GM21528 (cell line): ENCODE measurements around the gene SPATA25.

Source experiments
- ATAC-seq: cut with Tn5 transposase; IDR thresholded peaks from one replicate; pipeline ENCODE4 v1.9.1; 2021; ENCODE audit warnings: mild to moderate bottlenecking, moderate library complexity; ENCODE audit not compliant: unreplicated experiment, low FRiP score

The SPATA25 gene

GRCh38 chr20:45842169-45842812, 45.1 kb downstream of the SPATA25 start:
- no peak for ATAC-seq

DNA sequence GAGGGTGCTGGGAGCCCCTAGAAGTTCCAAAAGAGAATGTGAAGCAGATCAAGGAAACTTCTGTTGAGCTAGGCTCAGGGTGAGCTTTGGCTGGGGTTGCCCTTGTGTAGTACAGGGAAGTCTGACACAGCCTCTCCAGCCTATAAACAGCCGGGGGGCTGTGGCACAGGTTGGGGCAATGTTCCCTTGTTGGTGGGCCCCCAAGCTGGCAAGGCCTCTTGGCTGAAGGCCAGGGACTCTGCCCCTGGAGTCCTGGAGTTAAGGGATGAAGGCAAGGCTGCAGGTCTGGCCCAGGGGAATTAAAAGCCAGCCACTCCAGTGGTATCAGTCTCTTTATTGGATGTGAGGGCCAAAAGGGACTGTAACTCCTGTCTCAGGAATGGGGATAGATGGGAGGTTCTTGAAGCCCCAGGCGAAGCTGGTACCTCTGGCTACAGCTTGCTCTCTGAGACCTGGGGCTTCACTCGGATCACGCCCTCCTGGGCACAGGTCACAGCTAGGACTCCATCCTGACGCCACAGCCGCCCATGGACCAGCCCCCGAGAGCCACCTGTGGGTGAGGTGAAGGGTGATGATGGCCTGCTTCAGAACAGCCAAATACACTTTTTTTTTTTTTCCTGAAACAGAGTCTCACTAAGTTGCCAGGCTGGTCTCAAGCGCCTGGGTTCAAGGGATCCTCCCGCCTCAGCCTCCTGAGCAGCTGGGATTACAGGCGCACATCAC, 45.9 kb downstream of the SPATA25 start:
- ATAC-seq: no peak

DNA sequence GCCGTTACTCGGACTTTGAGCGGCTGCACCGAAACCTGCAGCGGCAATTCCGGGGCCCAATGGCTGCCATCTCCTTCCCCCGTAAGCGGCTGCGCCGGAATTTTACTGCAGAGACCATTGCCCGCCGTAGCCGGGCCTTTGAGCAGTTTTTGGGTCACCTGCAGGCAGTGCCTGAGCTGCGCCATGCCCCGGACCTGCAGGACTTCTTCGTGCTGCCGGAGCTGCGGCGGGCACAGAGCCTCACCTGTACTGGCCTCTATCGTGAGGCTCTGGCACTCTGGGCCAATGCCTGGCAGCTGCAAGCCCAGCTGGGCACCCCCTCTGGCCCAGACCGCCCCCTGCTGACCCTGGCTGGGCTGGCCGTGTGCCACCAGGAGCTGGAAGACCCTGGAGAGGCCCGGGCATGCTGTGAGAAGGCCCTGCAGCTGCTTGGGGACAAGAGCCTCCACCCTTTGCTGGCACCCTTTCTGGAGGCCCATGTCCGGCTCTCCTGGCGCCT, 46.7 kb downstream of the SPATA25 start:
- no peak for ATAC-seq

DNA sequence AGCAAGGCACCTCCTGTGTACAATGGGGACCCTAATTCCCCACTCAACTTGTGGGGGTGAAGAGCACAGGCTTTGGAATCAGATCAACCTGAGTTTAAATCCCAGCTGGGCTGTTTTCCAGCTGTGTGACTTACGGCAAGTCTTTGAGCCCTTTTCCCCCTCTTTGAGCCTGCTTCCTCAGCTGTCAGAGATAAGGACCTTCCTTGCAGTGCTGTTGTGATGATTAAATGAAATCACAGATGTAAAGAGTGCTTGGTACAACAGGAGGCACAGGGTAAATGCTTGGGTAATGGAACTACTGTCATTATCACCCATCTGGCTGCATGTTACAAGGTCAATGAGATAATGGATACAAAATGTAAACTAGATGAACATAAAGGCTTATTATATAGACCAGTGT, 50.6 kb downstream of the SPATA25 start:
- ATAC-seq: no peak
